Measurements from ENCODE around the gene BLMH. TPM values are rescaled to one million over a fixed set of nuclear protein-coding genes. Genes with fewer than 3 reads are reported as not detected.

The BLMH gene
- polyA plus RNA-seq, 1 of the 3 experiments (the other 2 are of a cell fraction) = 19.4 TPM

DNA sequence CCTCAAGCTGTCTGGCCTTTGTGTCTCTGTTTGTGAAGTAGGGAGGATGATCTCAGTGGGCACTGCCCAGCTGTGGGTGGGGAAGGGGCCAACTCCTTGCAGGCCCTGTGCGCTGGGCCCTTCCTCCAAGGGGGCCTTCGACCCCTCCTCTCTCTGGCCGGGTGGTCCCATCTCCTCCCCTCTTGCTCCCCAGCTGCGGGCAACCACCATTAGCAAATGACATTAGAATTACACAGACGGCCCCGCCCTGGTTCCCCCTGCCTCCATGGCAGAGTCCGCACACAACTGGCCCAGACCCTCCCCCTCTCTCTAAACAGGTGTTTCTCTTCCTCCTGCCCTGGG lies 53.8 kb downstream of the BLMH start:
- DNase-seq = no peak
- ChIA-PET CTCF (interaction anchor here (1.0 to 6.0 kb wide), 6 partner anchors 10 to 134 kb away, joined by 3 to 65 read pairs (median 6); no protein-coding TSS in a partner anchor), POLR2A (no interaction called here)
- no peaks in the 10 kb centered on the region for H3K9me2 ChIP-seq
- H2AFZ ChIP-seq (ENCODE audit: low read depth) = no peak overlapping the region
- no peak overlapping the region for H3K27ac ChIP-seq (ENCODE audit: low read depth in 2 of 2, low read length in 1 of 2)
- H3K9ac ChIP-seq = no peak overlapping the region
- no peaks in the 10 kb centered on the region for H3K9me3 ChIP-seq
- H3K36me3 ChIP-seq (replicated peaks in 1 of 2; ENCODE audit: control insufficient read depth in 1 of 2, insufficient read depth in 2 of 2, low read length in 1 of 2) = no peaks in the 10 kb centered on the region
- H3K4me3 ChIP-seq (ENCODE audit: low read depth in 2 of 2, low read length in 1 of 2) = no peak overlapping the region
- H3K4me1 ChIP-seq (ENCODE audit: control insufficient read depth in 1 of 2, insufficient read depth in 2 of 2, low read depth in 1 of 2, low read length in 1 of 2) = peaks cover 0 to 8% of the 10 kb centered on the region in 2 experiments; a peak in 1 of 4 replicates
- TF ChIP-seq MXI1 (IDR thresholded peaks at IDR 0.05; ENCODE audit: low read depth, low read length) (no peak), CHD2 (IDR thresholded peaks at IDR 0.05; ENCODE audit: low read length, partially characterized antibody) (no peak), YY1 (IDR thresholded peaks at IDR 0.05; ENCODE audit: low read depth) (no peak), TCF12 (IDR thresholded peaks at IDR 0.05) (no peak), RXRA (IDR thresholded peaks at IDR 0.05; ENCODE audit: borderline replicate concordance, low read depth) (no peak), EZH2phosphoT487 (IDR thresholded peaks at IDR 0.05; ENCODE audit: borderline replicate concordance, low read depth) (no peak), JUND (IDR thresholded peaks at IDR 0.05) (no peak), NRF1 (IDR thresholded peaks at IDR 0.05; ENCODE audit: low read depth, low read length) (no peak), TEAD4 (IDR thresholded peaks at IDR 0.05; ENCODE audit: borderline replicate concordance, insufficient read depth) (no peak)
- TF ChIP-seq, protein P1, sequence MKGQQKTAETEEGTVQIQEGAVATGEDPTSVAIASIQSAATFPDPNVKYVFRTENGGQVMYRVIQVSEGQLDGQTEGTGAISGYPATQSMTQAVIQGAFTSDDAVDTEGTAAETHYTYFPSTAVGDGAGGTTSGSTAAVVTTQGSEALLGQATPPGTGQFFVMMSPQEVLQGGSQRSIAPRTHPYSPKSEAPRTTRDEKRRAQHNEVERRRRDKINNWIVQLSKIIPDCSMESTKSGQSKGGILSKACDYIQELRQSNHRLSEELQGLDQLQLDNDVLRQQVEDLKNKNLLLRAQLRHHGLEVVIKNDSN (IDR thresholded peaks at IDR 0.05; ENCODE audit: borderline replicate concordance, low read depth) = no peak
- TF ChIP-seq, protein P2, sequence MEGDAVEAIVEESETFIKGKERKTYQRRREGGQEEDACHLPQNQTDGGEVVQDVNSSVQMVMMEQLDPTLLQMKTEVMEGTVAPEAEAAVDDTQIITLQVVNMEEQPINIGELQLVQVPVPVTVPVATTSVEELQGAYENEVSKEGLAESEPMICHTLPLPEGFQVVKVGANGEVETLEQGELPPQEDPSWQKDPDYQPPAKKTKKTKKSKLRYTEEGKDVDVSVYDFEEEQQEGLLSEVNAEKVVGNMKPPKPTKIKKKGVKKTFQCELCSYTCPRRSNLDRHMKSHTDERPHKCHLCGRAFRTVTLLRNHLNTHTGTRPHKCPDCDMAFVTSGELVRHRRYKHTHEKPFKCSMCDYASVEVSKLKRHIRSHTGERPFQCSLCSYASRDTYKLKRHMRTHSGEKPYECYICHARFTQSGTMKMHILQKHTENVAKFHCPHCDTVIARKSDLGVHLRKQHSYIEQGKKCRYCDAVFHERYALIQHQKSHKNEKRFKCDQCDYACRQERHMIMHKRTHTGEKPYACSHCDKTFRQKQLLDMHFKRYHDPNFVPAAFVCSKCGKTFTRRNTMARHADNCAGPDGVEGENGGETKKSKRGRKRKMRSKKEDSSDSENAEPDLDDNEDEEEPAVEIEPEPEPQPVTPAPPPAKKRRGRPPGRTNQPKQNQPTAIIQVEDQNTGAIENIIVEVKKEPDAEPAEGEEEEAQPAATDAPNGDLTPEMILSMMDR (IDR thresholded peaks at IDR 0.05) = no peak
- H3K4me2 ChIP-seq = no peak overlapping the region
- no peaks in the 10 kb centered on the region for H4K20me1 ChIP-seq (ENCODE audit: insufficient read depth)
- H3K27me3 ChIP-seq (ENCODE audit: insufficient read depth) = peaks cover 24% of the 10 kb centered on the region
- WGBS (ENCODE audit: low lambda C conversion rate) = 84% methylated on average over 6 of the region's 7 CpGs
- no peaks in the 10 kb centered on the region for H3F3A ChIP-seq (replicated peaks; ENCODE audit: insufficient read depth)
- H3K79me2 ChIP-seq (ENCODE audit: insufficient read depth) = no peaks in the 10 kb centered on the region

DNA sequence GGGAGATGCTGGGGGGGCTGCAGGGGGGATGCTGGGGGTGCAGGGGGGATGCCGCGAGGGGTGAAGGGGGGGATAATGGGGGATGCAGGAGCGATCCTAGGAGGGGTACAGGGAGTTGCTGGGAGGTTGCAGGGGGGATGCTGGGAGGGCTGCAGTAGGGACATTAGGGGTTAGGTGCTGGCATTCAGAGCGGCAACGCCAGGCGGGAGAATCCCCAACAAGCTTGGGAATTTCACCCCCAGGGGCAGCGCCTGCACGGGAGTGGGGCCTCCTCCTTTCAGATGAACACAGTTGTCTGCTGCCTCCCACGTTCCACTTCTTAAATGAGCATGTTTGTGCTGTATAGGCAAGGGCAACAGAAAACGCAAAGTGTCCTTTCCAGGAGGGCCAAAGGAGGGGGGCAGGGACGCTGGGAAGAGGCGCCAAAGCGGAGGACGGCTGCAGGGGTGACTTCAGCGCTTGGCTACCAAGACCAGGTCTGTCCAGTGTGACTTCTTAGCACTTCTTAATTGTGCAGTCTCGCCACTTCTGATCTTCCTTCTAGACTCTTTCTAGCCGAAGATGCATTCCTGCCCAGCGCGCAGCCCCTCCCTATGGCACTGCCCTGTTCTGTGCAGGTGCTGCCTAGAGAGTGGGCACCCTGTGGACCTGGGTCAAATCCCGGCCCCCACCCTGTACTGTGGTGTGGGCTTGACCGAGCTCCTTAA lies 54.3 kb downstream of the BLMH start:
- Histone ChIP-seq H3K27me3 (ENCODE audit: insufficient read depth) (peaks cover 24% of the 10 kb centered on the region), H4K20me1 (ENCODE audit: insufficient read depth) (no peaks in the 10 kb centered on the region), H3K4me3 (ENCODE audit: low read depth in 2 of 2, low read length in 1 of 2) (no peak overlapping the region), H2AFZ (ENCODE audit: low read depth) (no peak overlapping the region), H3K9me3 (no peaks in the 10 kb centered on the region), H3K4me1 (ENCODE audit: control insufficient read depth in 1 of 2, insufficient read depth in 2 of 2, low read depth in 1 of 2, low read length in 1 of 2) (peaks cover 0 to 8% of the 10 kb centered on the region in 2 experiments; a peak in 1 of 4 replicates), H3K36me3 (replicated peaks in 1 of 2; ENCODE audit: control insufficient read depth in 1 of 2, insufficient read depth in 2 of 2, low read length in 1 of 2) (no peaks in the 10 kb centered on the region), H3F3A (replicated peaks; ENCODE audit: insufficient read depth) (no peaks in the 10 kb centered on the region), H3K9ac (no peak overlapping the region), H3K4me2 (no peak overlapping the region), H3K9me2 (no peaks in the 10 kb centered on the region), H3K27ac (ENCODE audit: low read depth in 2 of 2, low read length in 1 of 2) (no peak overlapping the region), H3K79me2 (ENCODE audit: insufficient read depth) (no peaks in the 10 kb centered on the region)
- ChIA-PET CTCF (interaction anchor here (0.9 to 6.0 kb wide), 15 partner anchors 10 to 144 kb away, joined by 3 to 65 read pairs (median 4); no protein-coding TSS in a partner anchor), POLR2A (no interaction called here)
- WGBS (ENCODE audit: low lambda C conversion rate) = 64% methylated on average over 21 of the region's 21 CpGs
- no peak for TF ChIP-seq SMC3 (IDR thresholded peaks at IDR 0.05; ENCODE audit: low read depth, low read length)
- TF ChIP-seq RFX5 (IDR thresholded peaks at IDR 0.05; ENCODE audit: low read length) = no peak
- DNase-seq = no peak
